DMS53 (cell line): ENCODE results near the gene ACSBG1.
A peak's percentile ranks its signal among the peaks of the same experiment; 100 is the strongest.

ENCODE experiments used
- DNase-seq: peaks from one replicate; lab custom pipeline; 2025; lab: John Stamatoyannopoulos, UW

Gene ACSBG1

GRCh38 chr15:78130466-78131294 is 103.7 kb downstream of the ACSBG1 start:
- DNase-seq: peak; percentile 77

GRCh38 chr15:78129751-78130287 is 104.5 kb downstream of the ACSBG1 start:
- DNase-seq: no peak

GRCh38 chr15:78129077-78129750 is 105.2 kb downstream of the ACSBG1 start:
- DNase-seq: peak; percentile 30

GRCh38 chr15:78127882-78128281 is 106.5 kb downstream of the ACSBG1 start:
- peak; percentile 73 for DNase-seq

GRCh38 chr15:78125267-78125666 is 109.1 kb downstream of the ACSBG1 start:
- DNase-seq: no peak

- DNase-seq: no peak
Measured at GRCh38 chr15:78120523-78120922, 113.8 kb downstream of the ACSBG1 start.
